ENCODE measurements around the gene PIGU.
"Not testable (repeated sequence)": the region's sequence is repeated elsewhere in the genome, so short reads cannot be mapped to it uniquely, and the experiment has no call there.

Gene PIGU

DNA sequence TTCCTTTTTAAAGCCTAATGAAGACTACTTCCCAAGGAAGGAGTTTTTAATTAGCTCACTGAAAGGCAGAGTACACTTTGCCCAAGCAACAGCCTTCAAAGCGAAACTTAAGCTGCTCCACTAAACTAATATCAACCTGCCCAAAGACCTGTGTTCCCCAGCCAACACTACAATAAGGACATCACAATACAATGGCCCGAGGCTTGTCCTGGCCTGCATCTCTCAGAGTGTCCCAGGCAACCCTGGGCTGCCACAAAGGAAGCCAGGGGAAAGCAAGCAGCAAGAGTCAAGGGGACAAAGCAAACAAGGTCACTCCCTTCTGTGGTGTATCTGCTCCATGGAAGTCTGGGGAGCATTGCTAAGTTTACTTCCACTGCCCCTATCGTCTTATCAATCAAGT, 52.3 kb downstream of the PIGU start:
- no peak for DNase-seq (ENCODE audit: low read depth in 2 of 3, low spot score in 2 of 3)

- DNase-seq (ENCODE audit: low read depth in 2 of 3, low spot score in 2 of 3): no peak
Observed at GRCh38 chr20:34622821-34623451, 54.0 kb downstream of the PIGU start.

DNA sequence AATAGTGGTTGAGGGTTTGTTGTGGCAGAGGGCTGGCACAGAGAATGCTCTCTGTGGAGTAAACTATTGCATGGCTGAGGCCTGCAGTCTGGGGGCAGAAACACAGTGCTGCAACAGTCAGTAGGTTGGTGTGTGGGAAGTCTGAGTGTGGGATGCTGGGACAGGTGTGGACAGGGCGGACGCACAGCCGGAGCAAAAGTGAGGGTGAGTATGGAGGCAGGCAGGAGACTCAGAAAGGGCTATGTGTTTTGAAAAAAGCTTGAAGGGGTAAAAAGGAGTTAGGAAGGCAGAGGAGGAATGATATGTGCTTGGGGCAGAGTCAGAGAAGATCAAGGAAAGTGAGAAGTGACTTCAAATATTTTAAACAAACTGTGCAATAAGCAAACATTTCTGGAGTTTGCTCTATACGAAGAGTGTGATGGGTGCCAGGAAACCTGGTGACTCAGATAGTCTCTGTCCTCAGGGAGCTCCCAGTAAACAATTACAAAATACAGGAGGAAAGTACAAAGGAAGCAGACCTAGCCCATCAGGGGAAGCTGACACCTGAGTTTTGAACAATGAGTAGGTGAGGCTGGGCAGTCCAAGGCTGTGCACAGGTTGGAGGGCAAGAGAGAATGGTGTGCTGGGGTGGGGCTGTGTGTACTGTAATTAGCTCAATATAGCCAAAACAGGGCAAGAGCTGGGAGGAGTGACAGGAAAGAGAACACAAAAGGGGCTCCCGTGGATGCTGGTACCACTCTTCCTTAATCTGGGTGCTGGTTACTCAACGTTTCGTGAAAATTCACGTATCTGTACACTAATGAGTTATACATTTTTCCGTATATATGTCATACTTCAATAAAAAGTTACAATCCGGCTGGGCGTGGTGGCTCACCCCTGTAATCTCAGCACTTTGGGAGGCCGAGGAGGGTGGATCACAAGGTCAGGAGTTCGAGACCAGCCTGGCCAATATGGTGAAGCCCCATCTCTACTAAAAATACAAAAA, 55.2 kb downstream of the PIGU start:
- DNase-seq (ENCODE audit: low read depth in 2 of 3, low spot score in 2 of 3): no peak

DNA sequence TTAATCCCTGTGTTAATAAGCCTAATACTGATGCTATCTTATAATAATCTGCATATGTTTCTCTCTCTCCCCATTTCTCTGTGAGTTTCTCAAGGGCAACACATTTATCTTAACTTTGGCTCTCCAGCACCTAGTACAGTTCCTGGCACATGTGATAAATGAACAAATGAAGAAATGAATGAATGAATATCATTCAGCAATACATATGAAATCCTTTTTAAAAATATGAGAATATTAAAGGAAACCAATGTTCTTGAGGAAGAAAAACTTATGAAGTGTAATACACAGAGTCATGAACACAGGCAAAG, 55.9 kb downstream of the PIGU start:
- DNase-seq (ENCODE audit: low read depth in 2 of 3, low spot score in 2 of 3): no peak

DNA sequence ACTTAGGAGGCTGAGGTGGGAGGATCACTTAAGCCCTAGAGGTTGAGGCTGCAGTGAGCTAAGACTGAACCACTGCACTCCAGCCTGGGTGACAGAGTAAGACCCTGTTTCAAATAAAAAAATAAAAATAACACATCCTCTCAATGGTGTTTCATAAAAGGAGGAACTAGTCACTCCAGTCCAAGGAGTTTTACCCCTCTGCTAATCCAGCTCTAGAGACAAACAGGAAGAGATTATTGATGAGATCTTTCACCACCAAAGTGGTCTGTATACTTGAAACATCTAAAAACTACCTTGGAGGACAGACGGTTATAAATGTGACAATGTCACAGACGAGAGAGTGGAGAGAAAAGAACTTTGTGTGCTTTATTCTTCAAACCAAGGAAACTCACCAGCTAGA, 58.2 kb downstream of the PIGU start:
- DNase-seq (ENCODE audit: low read depth in 2 of 3, low spot score in 2 of 3): no peak

DNA sequence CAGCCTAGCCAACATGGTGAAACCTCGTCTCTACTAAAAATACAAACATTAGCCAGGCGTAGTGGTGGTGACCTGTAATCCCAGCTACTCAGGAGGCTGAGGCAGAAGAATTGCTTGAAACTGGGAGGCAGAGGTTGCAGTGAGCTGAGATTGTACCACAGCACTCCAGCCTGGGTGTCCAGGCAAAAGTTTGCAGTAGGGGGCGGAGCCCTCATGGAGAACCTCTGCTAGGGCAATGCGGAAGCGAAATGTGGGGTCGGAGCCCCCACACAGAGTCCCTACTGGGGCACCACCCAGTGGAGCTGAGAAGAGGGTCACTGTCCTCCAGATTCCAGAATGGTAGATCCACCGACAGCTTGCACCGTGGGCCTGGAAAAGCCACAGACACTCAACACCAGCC, 60.0 kb downstream of the PIGU start:
- DNase-seq (ENCODE audit: low read depth in 2 of 3, low spot score in 2 of 3): not testable (repeated sequence)

DNA sequence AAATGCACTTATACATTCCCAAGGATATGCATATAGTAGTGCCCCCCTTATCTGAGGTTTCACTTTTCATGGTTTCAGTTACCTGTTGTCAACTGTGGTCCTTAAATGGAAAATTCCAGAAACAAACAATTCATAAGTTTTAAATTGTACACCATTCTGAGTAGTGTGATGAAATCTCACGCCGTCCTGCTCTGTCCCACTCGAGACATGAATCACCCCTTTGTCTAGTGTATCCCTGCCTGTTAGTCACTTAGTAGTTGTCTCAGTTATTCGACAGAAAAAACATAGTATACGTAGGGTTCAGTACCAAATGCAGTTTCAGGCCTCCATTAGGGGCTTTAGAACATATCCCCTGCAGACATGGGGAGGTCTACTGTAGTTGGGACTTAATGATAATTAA, 61.4 kb downstream of the PIGU start:
- DNase-seq (ENCODE audit: low read depth in 2 of 3, low spot score in 2 of 3): no peak

DNA sequence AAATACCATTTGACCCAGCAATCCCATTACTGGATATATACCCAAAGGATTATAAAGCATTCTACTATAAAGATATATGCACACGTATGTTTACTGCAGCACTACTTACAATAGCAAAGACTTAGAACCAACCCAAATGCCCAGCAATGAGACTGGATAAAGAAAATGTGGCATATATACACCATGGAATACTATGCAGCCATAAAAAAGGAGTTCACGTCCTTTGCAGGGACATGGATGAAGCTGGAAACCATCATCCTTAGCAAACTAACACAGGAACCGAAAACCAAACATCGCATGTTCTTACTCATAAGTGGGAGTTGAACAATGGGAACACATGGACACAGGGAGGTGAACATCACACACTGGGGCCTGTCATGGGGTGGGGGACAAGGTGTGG, 64.9 kb downstream of the PIGU start:
- DNase-seq (ENCODE audit: low read depth in 2 of 3, low spot score in 2 of 3): not testable (repeated sequence)

DNA sequence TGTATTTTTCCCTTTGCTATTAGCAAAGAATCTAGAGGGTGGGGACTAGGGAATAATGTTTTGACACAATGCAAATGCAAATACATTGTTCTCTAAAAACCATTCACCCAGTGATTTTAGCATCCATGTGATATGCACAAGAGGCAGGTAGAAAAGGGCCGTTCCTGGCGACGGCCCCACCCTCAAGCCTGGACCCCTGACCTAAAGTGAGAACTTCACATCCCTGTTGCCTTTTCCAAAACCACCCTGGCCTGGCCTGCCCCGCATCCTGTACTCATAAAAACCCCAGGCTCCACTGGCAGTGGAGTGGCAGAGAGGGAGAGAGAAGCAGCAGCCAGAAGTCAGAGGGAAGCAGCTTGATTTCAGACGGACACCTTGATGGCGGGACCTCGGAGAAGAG, 69.8 kb downstream of the PIGU start:
- no peak for DNase-seq (ENCODE audit: low read depth in 2 of 3, low spot score in 2 of 3)

DNA sequence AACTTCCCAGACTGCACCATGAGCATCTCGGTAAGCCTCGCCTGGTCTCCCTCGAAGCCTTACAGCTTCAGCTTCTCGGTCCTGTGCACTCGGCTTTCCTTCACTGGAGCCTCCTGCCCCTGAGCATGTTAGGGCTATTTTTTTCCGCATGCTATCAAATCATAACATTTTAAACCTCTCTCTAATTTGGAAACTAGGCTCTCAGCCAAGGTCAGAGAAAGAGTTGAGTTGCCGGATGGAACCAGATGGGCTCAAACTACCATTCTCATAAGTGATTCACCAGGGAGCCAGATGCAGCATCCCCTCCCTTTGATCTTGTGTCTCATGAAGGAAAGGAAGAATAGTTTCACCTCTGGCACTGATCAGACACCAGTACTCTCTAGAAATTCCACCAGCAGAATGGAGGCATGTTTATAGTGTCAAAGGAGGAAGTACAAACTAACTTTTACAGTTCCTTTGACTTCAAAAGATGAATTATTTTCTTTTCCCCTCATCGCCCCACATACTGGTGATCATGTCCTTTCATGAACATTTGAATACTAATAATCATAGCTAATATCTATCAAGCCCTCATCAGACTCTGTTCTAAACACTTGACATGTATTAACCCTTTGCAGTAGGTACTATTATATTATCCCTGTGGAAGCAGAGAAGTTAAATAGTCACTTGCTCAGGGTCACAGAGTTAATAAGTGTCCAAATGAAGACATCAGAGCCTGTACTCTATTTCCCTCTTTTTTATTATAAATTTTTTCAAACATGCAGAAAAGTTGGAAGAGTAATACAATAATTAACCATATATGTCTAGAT, 71.7 kb downstream of the PIGU start:
- no peak for DNase-seq (ENCODE audit: low read depth in 2 of 3, low spot score in 2 of 3)

DNA sequence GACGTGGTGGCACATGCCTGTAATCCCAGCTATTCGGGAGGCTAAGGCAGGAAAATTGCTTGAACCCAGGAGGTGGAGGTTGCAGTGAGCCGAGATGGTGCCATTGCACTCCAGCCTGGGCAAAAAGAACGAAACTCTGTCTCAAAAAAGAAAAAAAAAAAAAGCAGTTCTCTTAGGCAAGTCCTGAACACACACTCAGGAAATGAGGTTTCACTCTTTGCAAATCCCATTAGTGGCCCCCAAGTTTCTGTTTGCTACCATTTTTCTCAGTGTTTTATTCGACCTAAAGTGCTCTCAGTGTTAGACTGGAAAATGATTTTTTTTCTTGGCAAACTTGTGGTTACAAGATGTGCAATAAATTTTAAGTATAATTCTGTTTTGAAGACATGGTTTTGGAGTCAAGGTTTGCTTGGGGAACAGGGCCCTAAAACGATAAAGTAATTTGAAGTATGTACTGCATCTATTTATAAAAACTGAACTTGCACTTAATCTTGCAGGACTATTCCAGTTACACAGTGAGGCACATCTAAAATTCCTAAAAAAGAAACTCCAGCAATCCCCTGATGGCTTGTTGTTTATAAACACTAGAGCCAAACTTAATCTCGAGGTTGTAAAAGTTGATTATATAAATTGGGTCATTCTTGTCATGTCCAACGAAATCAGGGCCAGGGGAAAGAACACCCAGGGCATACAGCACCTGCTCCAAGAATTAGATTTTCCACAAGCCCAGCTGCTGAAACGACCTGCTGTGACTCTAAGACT, 75.8 kb downstream of the PIGU start:
- no peak for DNase-seq (ENCODE audit: low read depth in 2 of 3, low spot score in 2 of 3)

GRCh38 chr20:34595377-34596184, 81.3 kb downstream of the PIGU start:
- no peak for DNase-seq (ENCODE audit: low read depth in 2 of 3, low spot score in 2 of 3)

- no peak for DNase-seq (ENCODE audit: low read depth in 2 of 3, low spot score in 2 of 3)
Observed at GRCh38 chr20:34586488-34587163, 90.3 kb downstream of the PIGU start.

DNA sequence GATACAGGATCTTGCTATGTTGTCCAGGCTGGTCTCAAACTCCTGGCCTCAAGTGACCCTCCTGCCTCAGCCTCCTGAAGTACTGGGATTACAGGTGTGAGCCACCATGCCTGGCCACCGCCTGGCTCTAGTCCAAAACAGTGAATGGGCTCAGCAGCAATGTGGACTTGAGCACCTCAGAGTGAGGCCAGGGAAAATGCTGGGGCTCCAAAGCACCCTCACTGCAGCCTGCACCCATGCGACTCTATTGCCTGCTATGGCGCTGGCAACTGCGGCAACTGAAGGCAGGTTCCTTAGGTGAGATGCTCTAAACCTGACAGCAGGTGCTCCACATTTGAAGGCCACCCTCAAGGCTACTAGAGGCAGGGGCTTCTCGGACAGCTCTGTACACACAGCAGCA, 91.9 kb downstream of the PIGU start:
- DNase-seq (ENCODE audit: low read depth in 2 of 3, low spot score in 2 of 3): no peak

DNA sequence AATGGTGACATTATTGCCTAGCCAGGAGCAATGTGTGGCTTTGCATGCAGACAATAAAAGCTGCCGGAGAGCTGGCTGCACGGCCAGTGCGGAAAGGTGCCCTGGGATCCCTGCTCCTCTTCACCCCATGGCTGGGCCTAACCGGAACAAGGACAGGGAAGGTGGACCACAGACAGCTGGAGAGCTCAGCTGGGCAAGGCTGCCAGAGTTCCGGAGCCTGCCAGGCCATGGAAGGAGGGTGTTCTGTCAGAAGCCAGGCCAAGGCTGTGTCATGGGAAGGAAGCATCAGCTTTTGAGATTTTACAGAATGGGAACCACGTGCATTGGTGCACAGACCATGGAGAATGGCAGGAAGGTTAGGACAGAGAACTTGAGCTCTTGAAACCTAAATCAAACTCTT, 93.3 kb downstream of the PIGU start:
- no peak for DNase-seq (ENCODE audit: low read depth in 2 of 3, low spot score in 2 of 3)

DNA sequence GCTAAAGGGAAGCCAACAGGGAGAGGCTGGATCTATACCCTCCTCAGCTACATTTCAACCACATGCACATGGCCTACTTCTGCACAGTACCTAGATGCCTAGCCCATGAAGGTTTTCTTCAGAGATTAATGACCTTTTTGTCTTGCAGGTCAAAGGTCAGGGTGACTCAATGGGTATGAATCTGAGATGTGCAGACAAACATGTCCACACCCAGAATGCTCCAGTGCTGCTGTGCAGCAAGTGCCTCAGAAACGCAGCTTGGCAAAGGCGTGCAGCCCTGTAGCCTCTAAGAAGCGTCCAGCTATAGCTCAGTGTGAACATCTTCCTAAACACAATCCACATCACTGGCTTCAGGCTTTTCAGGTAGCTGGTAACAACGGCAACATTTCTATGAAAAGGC, 94.0 kb downstream of the PIGU start:
- no peak for DNase-seq (ENCODE audit: low read depth in 2 of 3, low spot score in 2 of 3)

GRCh38 chr20:34582221-34582620, 94.7 kb downstream of the PIGU start:
- DNase-seq (ENCODE audit: low read depth in 2 of 3, low spot score in 2 of 3): no peak

DNA sequence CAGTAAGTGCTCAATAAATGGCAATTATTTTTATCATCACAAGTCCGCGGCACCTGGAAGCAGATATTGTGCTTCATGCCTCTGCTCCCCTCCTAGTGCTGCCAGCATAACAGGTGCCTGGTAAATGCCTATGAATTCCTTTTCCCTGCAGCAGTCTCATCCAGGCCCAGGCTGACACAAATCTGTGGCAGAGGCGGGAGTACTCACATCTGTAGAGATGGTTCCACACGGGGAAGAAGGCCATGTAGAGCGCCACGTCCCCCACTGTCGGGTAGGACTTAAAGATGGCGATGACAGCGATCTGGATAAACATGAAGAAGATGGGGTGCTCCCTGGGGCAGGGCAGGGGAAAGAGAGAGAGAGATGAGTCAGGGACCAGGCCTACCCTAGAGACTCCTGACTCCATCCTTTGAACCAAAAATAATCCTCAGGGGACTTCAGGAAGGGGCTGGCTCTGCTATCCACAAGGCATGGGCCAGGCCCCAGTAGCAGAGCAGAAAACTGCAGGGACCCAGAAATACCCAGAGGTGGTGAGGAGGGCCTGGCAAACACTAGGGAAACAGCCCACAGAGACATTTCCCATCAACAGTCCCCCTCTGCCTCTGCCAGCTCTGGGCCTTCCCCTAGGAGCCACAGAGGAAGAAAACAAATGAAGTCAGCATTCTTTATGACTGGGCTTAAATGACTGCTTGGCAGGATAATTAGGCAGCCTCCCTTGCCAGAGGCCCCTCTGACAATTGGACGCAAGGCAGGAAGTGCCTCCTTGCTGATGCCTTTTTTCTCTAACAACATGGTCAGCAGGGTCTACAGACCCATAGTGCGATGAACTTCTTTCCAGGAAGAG, 95.3 kb downstream of the PIGU start:
- no peak for DNase-seq (ENCODE audit: low read depth in 2 of 3, low spot score in 2 of 3)
